ENCODE data around the gene PARVB. TPM values are rescaled to one million over a fixed set of nuclear protein-coding genes. Genes with fewer than 3 reads are reported as not detected.

PARVB gene
- total and polyA plus RNA-seq, 2 donors (not counting 3 experiments of a cell fraction or from before 2014, with no cell fraction given), result 155 to 162 TPM

DNA sequence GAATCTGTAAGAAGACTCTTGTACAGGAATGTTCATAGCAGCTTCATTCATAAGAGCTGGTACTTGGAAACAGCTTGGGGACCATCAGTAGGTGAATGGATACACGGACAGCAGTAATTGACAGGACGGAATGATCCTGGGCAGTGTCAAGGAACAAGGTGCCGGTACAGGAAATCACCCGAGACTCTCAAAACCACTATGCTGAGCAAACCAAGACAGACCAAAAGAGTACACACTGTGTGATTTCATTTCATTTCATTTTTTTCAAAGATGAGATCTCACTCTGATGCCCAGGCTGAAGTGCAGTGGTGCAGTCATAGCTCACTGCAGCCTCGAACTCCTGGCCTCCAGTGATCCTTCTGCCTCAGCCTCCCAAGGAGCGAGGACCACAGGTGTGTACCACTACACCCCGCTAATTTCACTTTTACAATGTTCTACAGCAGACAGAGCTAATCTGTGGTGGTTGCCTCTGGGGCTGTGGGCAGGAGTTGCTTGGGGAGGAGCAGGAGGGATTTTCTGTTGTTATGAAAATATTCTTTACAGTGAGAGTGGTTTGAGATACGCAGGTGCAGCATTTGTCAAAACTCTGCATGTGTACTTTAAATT lies 15.6 kb downstream of the PARVB start:
- Histone ChIP-seq H3K9ac (replicated peaks; ENCODE audit: extremely low read depth, insufficient read depth, low read length) (no peak overlapping the region), H3K4me1 (ENCODE audit: control insufficient read depth, extremely low read depth, insufficient read depth, low read length) (peaks cover 13% of the 10 kb centered on the region), H3K27ac (ENCODE audit: insufficient read depth, low read depth, low read length) (no peak overlapping the region), H4K20me1 (replicated peaks; ENCODE audit: control insufficient read depth, extremely low read depth, insufficient read depth, low read length) (no peaks in the 10 kb centered on the region), H2AFZ (ENCODE audit: low read depth, low read length) (no peak overlapping the region), H3K4me3 (replicated peaks in 1 of 3; ENCODE audit: insufficient read depth in 1 of 3, low read depth in 1 of 3, low read length in 3 of 3) (no peak overlapping the region), H3K9me3 (replicated peaks; ENCODE audit: control insufficient read depth, insufficient read depth, low read length) (no peaks in the 10 kb centered on the region), H3K9me1 (replicated peaks; ENCODE audit: control insufficient read depth, extremely low read depth, insufficient read depth, low read length) (no peaks in the 10 kb centered on the region), H3K36me3 (ENCODE audit: control insufficient read depth in 2 of 2, extremely low read depth in 1 of 2, insufficient read depth in 2 of 2, low read length in 2 of 2) (no peaks in the 10 kb centered on the region), H3K4me2 (ENCODE audit: insufficient read depth, low read length) (no peak overlapping the region), H3K79me2 (ENCODE audit: control insufficient read depth, insufficient read depth, low read length) (peaks cover 86% of the 10 kb centered on the region), H3K27me3 (ENCODE audit: control insufficient read depth in 2 of 2, insufficient read depth in 2 of 2, low read length in 2 of 2) (no peaks in the 10 kb centered on the region)
- intact Hi-C loops (cut with micrococcal nuclease), result no loop called here
- dilution Hi-C loops (cut with MboI; ENCODE audit: extremely low pct_ligation_motif_present, low sequenced_read_pairs), result no loop called here
- FAIRE-seq (no peak), DNase-seq (ENCODE audit: low read depth, low spot score) (no peak)
- CTCF ChIA-PET, result interaction anchor here (0.9 to 1.1 kb wide), 3 partner anchors 8 to 46 kb away, joined by 3 read pairs; no protein-coding TSS in a partner anchor
- no TSS peak for BruUV-seq (replicated peaks)
- POLR2A ChIA-PET, result no interaction called here
- TF ChIP-seq MYC (IDR thresholded peaks at IDR 0.05; ENCODE audit: low read depth, low read length), result no peak
- TF ChIP-seq JUN (IDR thresholded peaks at IDR 0.05; ENCODE audit: borderline replicate concordance, insufficient read depth, insufficient read length, low read depth), result no peak
- TF ChIP-seq, protein P1, sequence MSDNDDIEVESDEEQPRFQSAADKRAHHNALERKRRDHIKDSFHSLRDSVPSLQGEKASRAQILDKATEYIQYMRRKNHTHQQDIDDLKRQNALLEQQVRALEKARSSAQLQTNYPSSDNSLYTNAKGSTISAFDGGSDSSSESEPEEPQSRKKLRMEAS (IDR thresholded peaks at IDR 0.05; ENCODE audit: insufficient read depth, insufficient read length), result no peak
- no peak for TF ChIP-seq GATA2 (IDR thresholded peaks at IDR 0.05; ENCODE audit: insufficient read depth, insufficient read length, low read depth, low read length)
- no peak for TF ChIP-seq POLR2AphosphoS5 (IDR thresholded peaks at IDR 0.05; ENCODE audit: insufficient read depth, low read depth, low read length)

All from endothelial cell of umbilical vein (primary cell).